Cortex of kidney (tissue), 1 donor: ENCODE results near the gene AP1G2.

ENCODE experiments used
- DNase-seq: peaks from one replicate; lab custom pipeline; 2025; lab: John Stamatoyannopoulos, UW

AP1G2 gene

GRCh38 chr14:23570806-23571483 is 3.4 kb upstream of the AP1G2 start:
- no peak for DNase-seq

GRCh38 chr14:23569443-23570151 is 2.0 kb upstream of the AP1G2 start:
- no peak for DNase-seq

- DNase-seq: no peak
These were observed 1.2 kb upstream of the AP1G2 start for GRCh38 chr14:23568600-23569331.

GRCh38 chr14:23568021-23568599 is 519 bp upstream of the AP1G2 start:
- DNase-seq: no peak

GRCh38 chr14:23566778-23567185 is 809 bp downstream of the AP1G2 start:
- DNase-seq: no peak

- DNase-seq: no peak
These were observed 1.3 kb downstream of the AP1G2 start for GRCh38 chr14:23566112-23566777.

- no peak for DNase-seq
These were observed 2.0 kb downstream of the AP1G2 start for GRCh38 chr14:23565626-23566025.

- DNase-seq: no peak
These were observed 2.7 kb downstream of the AP1G2 start for GRCh38 chr14:23564876-23565275.

GRCh38 chr14:23564181-23564812 is 3.3 kb downstream of the AP1G2 start:
- DNase-seq: no peak

- DNase-seq: no peak
These were observed 4.0 kb downstream of the AP1G2 start for GRCh38 chr14:23563473-23564180.

- DNase-seq: no peak
These were observed 4.6 kb downstream of the AP1G2 start for GRCh38 chr14:23562822-23563472.

GRCh38 chr14:23561873-23562821 is 5.4 kb downstream of the AP1G2 start:
- no peak for DNase-seq

- no peak for DNase-seq
These were observed 6.3 kb downstream of the AP1G2 start for GRCh38 chr14:23561259-23561658.

- DNase-seq: no peak
These were observed 7.6 kb downstream of the AP1G2 start for GRCh38 chr14:23559926-23560520.

GRCh38 chr14:23559010-23559925 is 8.3 kb downstream of the AP1G2 start:
- no peak for DNase-seq

GRCh38 chr14:23558346-23559009 is 9.1 kb downstream of the AP1G2 start:
- DNase-seq: no peak

GRCh38 chr14:23557946-23558345 is 9.6 kb downstream of the AP1G2 start:
- DNase-seq: no peak
